ENCODE results near the gene PARP1.

DNA sequence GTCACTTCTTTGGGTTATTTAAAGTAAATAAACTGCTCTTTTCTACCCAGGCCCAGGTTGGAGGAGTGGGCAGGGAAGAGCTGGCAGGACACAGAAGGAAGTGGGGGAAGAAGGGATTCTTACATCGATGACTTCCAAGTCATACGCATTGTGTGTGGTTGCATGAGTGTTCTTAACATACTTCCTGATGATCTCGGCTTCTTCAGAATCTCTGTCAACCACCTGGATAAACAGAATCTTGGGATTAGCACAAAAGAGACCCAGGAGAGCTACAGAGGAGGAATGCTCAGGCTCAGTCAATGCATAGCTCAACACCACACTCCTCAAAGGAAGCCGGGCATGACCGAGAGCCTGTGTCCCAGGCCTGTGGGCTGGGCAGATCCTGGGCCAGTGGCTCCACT lies 42.1 kb downstream of the PARP1 start:
- TF ChIP-seq YY1 (IDR thresholded peaks at IDR 0.05; ENCODE audit: insufficient read depth, insufficient read length) (no peak), ZNF274 (IDR thresholded peaks at IDR 0.05; ENCODE audit: low read depth, low read length) (no peak)

Measured in NT2/D1 (cell line).